Activated naive CD4-positive, alpha-beta T cell treated with anti-CD3 and anti-CD28 coated beads, Interleukin-2, amount 50 U/mL, for 24 hours (primary cell): ENCODE measurements around the gene HOXB13.

Experiments used
- H3K27ac Mint-ChIP-seq: one replicate; pipeline ENCODE4 v1.8.0; 2021; ENCODE audit warnings: mild to moderate bottlenecking, mixed read lengths
- H3K27me3 Mint-ChIP-seq: one replicate; pipeline ENCODE4 v1.8.0; 2021; ENCODE audit warnings: mixed read lengths
- H3K36me3 Mint-ChIP-seq: one replicate; pipeline ENCODE4 v1.8.0; 2021; ENCODE audit warnings: mixed read lengths
- H3K4me1 Mint-ChIP-seq: one replicate; pipeline ENCODE4 v1.8.0; 2021; ENCODE audit warnings: mixed read lengths
- H3K4me3 Mint-ChIP-seq: one replicate; pipeline ENCODE4 v1.8.0; 2021; ENCODE audit warnings: mild to moderate bottlenecking, mixed read lengths
- H3K9me3 Mint-ChIP-seq: one replicate; pipeline ENCODE4 v1.8.0; 2021; ENCODE audit warnings: mixed read lengths

The HOXB13 gene

DNA sequence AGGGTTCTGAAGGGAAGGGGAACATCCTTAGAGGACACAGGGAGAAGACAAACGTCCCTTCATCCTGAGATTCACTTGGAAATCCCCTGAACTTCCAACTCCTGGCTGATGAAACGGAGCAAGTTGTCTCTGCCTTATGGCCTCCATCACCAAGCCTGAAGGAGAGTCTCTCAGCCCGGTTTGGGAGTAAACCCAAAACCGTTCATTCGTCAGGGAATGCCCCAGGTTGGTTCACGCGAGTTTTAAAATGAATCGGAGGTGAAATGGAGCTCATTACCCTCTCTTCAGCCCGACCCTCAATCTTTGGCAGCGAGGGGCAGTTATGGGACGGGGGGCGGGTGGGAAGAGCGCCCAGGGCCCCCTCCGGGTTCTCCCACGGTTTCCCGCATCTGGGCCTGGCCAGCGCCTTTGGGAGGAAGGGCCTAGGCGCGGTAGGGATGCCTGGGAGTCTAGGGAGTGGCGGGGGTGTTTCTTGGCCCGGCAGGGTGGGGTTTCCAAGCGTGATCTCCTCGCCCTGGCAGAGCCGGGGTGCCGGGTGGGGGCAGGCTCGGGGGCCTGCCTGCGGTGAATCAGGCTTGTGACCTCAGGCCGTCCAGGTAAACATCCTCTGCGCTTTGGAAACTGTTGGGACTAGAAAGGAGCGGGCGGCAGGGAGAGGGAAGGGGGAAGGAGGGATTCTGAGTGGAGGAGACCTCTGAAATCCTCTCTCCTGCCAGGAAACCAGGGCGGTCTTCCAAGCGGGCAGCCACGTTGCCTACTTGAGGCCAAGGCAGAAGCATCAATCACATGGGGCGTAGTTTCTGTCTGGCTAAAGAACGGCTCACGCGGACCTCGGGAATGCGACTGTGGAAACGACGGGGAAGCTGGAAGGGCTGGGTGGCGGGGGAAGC is 24.1 kb upstream of the HOXB13 start:
- H3K4me1 Mint-ChIP-seq = peaks cover 17% of the 10 kb centered on the region
- no peaks in the 10 kb centered on the region for H3K36me3 Mint-ChIP-seq
- peaks cover 6% of the 10 kb centered on the region for H3K9me3 Mint-ChIP-seq
- no peak overlapping the region for H3K27ac Mint-ChIP-seq
- H3K4me3 Mint-ChIP-seq = no peak overlapping the region
- peaks cover 59% of the 10 kb centered on the region for H3K27me3 Mint-ChIP-seq

DNA sequence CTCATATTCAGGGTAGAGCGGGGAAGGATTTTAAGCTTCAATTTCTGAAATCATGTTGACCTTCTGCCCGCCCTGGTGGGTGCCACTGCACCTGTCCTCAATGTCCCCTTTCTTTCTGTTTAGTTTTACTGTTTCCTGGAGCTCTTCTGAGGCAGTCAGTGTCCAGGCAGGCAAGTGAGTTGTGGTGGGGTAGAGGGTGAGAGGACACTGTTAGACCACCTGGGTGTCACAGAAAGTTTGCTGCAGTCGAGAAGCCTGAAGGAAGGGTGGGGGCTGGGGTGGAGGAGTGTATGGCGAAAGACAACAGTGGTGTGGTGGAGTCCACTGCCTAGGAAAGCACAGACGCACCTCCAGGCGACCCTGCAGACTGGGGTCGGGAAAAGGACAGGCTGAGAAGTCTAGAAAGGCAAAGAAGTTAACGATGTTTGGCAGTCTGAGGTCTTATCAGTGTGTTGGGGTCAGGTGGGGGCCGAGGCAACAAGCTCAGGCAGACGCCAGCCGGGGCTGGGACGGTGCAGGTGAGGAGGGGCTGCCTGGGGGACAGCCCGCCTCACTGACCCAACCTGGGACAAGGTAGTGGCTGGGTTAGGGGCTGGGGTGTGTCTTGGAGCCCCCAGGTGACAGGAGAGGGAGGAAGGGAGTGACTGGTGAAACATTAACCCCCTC is 23.3 kb upstream of the HOXB13 start:
- no peak overlapping the region for H3K4me3 Mint-ChIP-seq
- no peaks in the 10 kb centered on the region for H3K36me3 Mint-ChIP-seq
- no peak overlapping the region for H3K27ac Mint-ChIP-seq
- H3K27me3 Mint-ChIP-seq = peaks cover 57% of the 10 kb centered on the region
- peaks cover 17% of the 10 kb centered on the region for H3K4me1 Mint-ChIP-seq
- peaks cover 6% of the 10 kb centered on the region for H3K9me3 Mint-ChIP-seq

DNA sequence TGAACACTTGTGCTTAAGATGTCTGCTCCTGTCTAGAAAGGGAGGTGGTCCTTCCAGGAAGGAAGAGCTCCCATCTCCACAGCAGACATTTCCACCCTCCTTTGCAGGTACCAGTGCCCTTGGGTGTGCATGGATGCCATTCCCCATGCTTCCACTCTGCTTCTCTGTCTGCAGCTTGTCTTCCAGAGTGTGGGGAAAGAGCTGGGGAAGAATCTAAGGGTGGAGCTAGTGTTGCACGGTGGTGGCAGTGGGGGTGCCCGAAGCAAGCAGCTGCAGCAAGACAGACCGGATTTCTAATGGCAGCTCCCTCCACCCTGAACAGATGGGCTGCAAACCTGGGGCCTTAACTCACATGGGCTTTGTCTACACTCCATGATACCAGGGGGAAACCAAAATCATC is 22.6 kb upstream of the HOXB13 start:
- Mint-ChIP-seq H3K27ac (no peak overlapping the region), H3K4me1 (peaks cover 22% of the 10 kb centered on the region), H3K27me3 (peaks cover 60% of the 10 kb centered on the region), H3K36me3 (no peaks in the 10 kb centered on the region), H3K4me3 (no peak overlapping the region), H3K9me3 (peaks cover 6% of the 10 kb centered on the region)

DNA sequence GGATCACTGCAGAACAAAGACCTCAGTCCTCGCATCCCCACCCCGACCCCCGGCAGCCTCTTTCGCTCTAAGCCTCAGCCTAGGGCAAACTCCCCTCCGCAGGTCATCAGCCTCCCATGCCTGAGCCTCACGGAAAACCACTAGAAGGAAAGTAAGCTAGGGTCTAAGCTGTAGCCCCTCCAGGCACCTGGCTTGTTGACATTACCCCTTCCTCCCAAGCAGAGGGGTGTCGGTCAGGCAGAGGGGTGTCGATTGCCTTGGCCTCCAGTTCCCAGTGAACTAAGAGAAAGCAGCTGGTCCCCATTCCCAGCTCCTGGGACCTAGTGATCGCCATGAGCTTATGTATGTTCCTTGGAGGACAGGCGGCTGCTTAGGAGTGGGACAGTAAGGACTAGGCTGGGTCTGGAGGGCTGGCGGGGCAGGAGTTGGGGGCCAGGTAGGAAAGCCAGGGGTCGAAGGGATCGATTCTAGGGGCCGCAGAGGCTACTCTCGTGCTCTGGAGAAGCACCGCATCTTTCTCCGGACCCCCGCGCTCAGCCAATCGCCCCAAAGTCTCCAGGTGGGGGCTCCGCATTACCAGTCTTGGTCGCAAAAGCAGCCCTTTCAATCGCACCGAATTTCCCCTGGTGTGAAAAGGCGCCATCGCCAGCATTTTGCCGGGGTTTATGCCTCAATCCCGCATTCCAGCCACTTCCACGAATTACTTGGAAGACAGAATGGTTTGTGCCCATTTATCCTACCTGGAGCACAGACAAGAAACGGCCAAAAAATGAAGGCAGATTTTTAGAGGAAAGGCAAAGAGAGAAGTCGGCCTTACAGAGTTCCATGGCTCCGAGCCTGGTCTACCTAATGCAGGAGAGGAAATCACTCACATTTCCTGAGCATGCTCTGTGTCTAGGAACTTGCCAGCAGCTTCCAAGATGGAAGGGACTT is 21.3 kb upstream of the HOXB13 start:
- no peaks in the 10 kb centered on the region for H3K36me3 Mint-ChIP-seq
- peaks cover 6% of the 10 kb centered on the region for H3K9me3 Mint-ChIP-seq
- H3K4me3 Mint-ChIP-seq = no peak overlapping the region
- H3K4me1 Mint-ChIP-seq = peaks cover 22% of the 10 kb centered on the region
- peaks cover 65% of the 10 kb centered on the region for H3K27me3 Mint-ChIP-seq
- H3K27ac Mint-ChIP-seq = no peak overlapping the region

DNA sequence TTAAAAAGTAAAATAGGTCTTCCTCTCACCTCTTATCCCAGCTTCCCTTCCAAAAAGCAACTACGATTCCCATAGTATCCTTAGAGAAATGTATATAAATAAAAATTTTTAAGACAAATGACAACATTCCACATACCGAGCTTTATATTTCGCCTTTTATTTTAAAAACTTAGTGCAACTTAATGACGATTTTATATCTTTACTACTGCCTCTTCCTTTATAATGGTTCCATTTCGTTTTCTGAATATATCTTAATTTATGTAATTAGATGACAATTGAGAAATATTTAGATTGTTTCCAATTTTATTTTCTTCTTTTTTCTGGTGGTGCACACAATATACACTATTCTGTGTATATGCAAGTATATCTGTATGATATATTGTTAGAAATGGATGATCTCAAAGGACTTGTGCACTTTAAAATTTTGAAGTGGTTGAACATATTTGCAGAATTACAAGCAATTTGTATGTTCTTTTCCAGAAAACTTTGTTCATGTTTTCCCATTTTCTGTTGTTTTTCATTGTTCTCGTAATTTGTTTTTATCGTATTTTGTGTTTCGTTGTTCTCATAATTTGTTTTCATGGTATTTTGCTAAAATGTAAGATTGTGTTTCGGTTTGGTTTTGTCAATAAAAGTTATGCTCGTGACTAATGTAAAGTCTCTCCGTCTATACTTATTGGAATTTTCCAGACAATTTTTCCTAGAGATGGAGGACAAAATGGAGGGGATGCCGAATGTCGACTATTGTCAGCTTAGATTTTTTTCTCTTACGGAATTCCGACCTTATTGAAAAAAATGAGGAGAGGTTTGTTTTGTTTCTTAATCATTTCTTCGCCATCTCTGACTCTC is 20.4 kb upstream of the HOXB13 start:
- H3K4me3 Mint-ChIP-seq = no peak overlapping the region
- H3K27ac Mint-ChIP-seq = peak overlapping the region; percentile 76
- H3K36me3 Mint-ChIP-seq = no peaks in the 10 kb centered on the region
- H3K4me1 Mint-ChIP-seq = peaks cover 15% of the 10 kb centered on the region
- H3K27me3 Mint-ChIP-seq = peaks cover 66% of the 10 kb centered on the region
- peaks cover 6% of the 10 kb centered on the region for H3K9me3 Mint-ChIP-seq

DNA sequence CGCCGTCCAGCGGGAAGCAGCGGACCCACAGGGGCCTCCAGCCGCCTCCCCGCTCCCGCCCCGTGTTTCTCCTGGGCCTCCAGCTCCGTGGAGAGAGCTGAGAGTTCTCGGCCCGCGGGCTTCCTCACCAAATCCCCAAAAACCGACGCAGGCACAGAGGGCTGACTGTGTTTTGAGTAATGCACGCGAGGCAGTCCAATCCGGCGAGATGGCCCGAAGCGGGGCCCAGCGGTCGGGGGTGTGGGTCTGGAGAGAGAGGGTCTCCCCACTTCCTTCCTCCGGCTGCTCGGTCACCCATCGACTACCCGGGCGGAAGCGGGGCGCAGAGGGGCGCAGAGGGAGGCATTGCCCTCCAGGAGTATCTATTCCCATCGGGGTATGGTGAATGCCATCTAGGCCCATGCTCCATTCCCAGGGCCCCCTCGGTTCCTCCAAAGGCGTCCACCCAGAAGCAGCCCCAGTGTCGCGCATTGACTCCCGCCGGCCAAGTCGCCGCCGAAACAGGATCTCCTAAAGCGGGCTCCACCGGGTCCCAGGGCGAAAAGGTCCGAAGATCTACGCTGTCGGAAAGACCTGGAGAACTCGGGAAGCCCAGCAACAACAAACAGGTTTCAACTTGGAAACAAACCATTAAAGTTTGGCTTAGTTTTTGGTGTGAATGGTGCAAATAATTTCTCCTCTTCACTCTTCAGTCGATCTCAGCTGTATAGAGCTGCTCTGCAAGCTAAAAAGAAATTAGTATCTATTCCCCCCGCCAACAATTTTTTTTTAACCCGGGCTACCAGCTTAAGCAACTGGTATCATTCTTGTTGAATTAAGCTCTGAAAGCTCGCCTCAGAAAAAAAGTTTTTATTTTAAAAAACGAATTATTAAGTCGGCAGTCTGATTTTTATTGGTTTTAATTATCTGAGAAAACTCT is 19.2 kb upstream of the HOXB13 start:
- no peak overlapping the region for H3K4me3 Mint-ChIP-seq

DNA sequence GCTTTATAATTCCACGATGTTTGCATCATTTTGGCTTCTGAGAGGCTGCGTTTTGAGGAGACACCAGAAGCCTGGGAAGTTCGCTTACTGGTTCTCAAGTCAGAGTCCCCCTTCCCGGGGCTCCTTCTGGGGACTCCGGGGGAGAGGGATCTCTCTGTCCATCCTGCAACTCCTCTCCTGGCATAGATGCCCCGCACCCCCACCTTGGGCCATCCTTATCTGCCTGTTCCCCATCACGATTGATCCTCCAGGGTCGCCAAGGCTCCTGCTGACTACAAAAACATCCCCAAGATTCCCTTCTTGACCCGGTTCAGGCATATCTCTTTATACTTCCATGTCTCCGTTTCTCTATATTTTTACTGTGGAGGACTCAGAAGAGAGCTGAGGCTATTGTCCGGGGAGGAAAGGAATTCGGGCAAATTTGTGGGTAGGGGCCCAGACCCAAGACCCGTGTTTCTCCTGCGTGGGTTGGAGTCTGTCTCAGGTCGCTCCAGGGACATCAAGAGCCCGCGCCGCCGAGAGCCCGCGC is 18.4 kb upstream of the HOXB13 start:
- Mint-ChIP-seq H3K4me1 (peaks cover 4% of the 10 kb centered on the region), H3K36me3 (no peaks in the 10 kb centered on the region), H3K27ac (no peak overlapping the region), H3K9me3 (peaks cover 6% of the 10 kb centered on the region), H3K4me3 (no peak overlapping the region), H3K27me3 (peaks cover 67% of the 10 kb centered on the region)

More for the DNA sequence above, 19.2 kb upstream of the HOXB13 start:
- Mint-ChIP-seq H3K4me1 (peaks cover 4% of the 10 kb centered on the region), H3K27me3 (peaks cover 64% of the 10 kb centered on the region), H3K36me3 (no peaks in the 10 kb centered on the region), H3K9me3 (peaks cover 6% of the 10 kb centered on the region), H3K27ac (peak overlapping the region; percentile 23)

DNA sequence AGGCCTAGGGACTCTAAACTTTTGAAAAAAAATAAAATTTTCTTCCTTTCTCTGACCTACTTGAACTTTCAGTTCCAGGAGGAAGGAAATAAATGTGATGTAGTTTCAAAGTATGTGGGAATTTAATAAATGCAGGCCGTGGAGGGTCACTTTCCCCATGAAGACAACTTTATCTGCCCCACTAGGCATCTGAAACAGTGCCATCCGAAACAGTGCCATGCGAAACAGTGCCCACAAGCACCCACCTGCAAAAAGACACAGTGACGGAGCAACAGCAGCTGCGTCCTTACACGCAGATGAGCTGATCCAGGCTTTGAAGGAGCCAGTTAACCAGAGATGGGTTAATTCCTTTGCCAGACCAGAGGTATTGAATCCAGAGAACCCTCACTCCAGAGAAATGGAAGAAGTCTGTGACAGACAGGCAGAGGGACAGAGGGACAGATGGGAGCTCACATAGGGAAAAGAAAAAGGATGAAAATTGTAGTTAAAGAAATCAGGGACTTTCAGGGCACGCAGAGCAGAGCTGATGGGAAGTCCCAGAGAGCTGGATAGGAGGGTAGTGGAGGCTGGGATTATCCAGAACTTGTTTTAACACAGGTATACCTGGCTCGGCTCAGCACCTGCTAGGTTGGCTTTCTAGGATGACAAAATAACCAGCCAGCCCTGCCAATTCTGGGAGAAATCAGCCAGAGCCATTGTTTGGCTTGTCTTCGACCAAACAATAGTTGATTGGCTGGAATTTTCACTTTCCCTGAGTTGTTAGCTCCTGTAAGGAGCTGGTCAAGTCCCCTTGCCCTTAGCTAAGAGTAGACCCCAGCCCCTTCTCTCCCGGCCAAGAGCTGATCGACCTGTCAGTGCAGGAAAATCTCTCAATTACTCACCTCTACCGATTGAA is 17.1 kb upstream of the HOXB13 start:
- Mint-ChIP-seq H3K9me3 (peaks cover 6% of the 10 kb centered on the region), H3K4me1 (peaks cover 4% of the 10 kb centered on the region), H3K4me3 (no peak overlapping the region), H3K27ac (no peak overlapping the region), H3K27me3 (peaks cover 68% of the 10 kb centered on the region), H3K36me3 (no peaks in the 10 kb centered on the region)

DNA sequence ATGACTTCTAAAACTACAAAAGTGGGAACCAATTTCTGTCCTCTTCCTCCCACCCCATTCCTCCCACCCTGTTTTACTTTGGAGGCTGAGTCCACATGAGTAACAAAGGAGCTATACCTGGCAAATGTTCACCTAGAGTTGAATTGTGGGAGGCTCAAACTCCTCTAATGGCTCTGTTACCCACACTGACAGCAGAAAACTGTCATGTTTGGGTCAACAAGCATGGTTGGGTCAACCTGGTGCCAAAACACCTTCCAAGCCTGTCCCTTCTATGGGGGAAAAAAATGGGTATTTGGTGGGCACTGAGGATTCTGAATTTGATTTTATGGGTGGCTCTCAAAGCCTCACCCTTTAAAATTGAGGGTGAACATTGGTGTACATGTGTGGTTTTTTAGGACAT is 12.0 kb upstream of the HOXB13 start:
- no peak overlapping the region for H3K4me3 Mint-ChIP-seq
- no peaks in the 10 kb centered on the region for H3K36me3 Mint-ChIP-seq
- peaks cover 7% of the 10 kb centered on the region for H3K4me1 Mint-ChIP-seq
- no peak overlapping the region for H3K27ac Mint-ChIP-seq
- H3K9me3 Mint-ChIP-seq = no peaks in the 10 kb centered on the region
- H3K27me3 Mint-ChIP-seq = peaks cover 71% of the 10 kb centered on the region

DNA sequence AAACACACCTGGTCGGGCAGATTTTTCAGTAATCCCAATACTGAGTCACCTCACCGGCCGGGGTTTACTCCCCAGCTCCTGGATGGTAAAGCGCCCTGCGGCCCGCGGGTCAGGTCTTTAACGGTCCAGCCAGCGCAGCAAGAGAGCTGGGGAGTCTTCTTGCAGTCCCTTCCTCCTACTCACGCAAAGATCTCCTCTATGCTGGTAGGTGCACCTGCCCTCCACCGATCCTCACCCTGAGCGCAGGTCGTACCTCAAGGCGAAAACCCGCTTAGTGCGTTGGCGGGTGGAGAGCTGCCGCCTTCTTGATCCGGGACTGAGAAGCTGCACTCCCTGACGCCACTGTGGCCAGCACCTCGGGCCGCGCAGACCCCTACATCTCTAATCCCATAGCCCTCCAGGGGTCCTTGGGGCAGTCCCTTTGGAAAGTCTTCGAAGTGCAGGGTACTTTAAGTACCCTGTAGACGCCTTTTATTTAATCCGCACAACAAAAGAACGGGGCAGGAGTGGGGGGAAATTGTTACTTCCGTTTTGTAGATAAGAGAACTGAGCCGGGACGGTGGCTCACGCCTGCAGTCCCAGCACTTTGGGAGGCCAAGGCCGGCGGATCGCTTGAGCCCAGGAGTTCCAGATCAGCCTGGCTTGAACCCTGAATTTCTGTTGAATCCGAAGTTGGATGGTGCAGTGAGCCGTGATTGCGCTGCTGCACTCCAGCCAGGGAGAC is 10.4 kb upstream of the HOXB13 start:
- Mint-ChIP-seq H3K4me3 (peak overlapping the region; percentile 42), H3K36me3 (no peaks in the 10 kb centered on the region), H3K27me3 (peaks cover 75% of the 10 kb centered on the region), H3K9me3 (no peaks in the 10 kb centered on the region), H3K4me1 (peaks cover 12% of the 10 kb centered on the region), H3K27ac (peak overlapping the region; percentile 70)

DNA sequence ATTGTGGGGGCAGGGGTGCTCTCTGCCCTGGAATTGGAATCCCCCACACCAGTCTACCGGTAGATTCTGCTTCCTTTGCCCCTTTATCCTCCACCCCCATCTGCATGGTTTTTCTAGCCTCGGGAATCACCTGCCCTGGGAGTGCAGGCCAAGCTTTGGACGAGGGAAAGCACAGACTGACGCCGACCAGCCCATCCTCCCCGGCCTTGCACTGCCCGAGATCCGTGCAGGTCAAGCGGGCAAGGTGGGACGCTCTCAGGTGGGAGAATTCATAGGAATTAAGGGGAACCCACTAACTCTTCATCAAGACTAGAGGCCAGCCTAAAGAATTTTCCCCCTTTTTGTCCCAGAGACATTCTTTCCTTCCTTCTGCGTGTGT is 9.9 kb upstream of the HOXB13 start:
- H3K27me3 Mint-ChIP-seq = peaks cover 76% of the 10 kb centered on the region
- no peaks in the 10 kb centered on the region for H3K36me3 Mint-ChIP-seq
- H3K9me3 Mint-ChIP-seq = no peaks in the 10 kb centered on the region
- H3K27ac Mint-ChIP-seq = no peak overlapping the region
- peaks cover 18% of the 10 kb centered on the region for H3K4me1 Mint-ChIP-seq
- no peak overlapping the region for H3K4me3 Mint-ChIP-seq

DNA sequence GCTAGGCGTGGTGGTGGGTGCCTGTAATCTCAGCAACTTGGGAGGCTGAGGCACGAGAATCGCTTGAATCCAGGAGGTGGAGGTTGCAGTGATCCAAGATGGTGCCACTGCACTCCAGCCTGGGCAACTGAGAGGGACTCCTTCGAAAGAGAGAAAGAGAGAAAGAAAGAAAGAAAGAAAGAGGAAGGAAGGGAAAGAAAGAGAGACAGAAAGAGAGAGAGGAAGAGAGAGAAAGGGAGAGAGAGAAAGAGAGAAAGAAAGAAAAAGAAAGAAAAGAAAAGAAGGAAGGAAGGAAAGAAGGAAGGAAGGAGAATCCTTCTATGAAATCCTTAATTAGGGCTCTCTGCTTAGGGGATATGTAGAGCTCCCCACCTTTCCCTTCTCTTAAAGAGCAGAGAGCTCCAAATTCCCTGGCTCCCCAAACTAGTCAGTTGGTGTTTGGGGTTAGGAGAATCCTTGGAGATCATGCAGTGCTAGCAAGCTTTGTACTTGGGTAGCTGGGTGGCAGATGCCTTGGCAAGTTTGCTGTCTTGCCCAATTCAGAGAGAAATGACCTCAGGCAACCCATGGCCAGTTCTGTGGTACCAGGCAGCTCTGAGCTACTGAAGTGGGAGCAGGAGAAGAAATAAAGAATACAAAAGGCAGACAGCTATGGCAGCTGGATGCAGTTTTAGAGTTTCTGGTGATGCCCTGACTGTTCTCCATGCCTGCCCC is 8.9 kb upstream of the HOXB13 start:
- H3K4me3 Mint-ChIP-seq = no peak overlapping the region
- H3K27ac Mint-ChIP-seq = peak overlapping the region; percentile 44
- H3K9me3 Mint-ChIP-seq = no peaks in the 10 kb centered on the region
- H3K4me1 Mint-ChIP-seq = peaks cover 24% of the 10 kb centered on the region
- H3K27me3 Mint-ChIP-seq = peaks cover 75% of the 10 kb centered on the region
- no peaks in the 10 kb centered on the region for H3K36me3 Mint-ChIP-seq
